IPS-20b (cell line): ENCODE results near the gene GPR143.
A peak's percentile ranks its signal among the peaks of the same experiment; 100 is the strongest.
"Not testable (repeated sequence)": the region's sequence is repeated elsewhere in the genome, so short reads cannot be mapped to it uniquely, and the experiment has no call there.

Source experiments
- H3K27ac ChIP-seq: one replicate; pipeline ENCODE4 v1.5.1; 2013; ENCODE audit warnings: low read length
- H3K27me3 ChIP-seq: 2 replicates; pipeline ENCODE4 v1.6.1; 2013; ENCODE audit warnings: mild to moderate bottlenecking, low read length, inconsistent platforms; ENCODE audit not compliant: insufficient read depth
- H3K36me3 ChIP-seq: 2 replicates; pipeline ENCODE4 v1.6.1; 2013; ENCODE audit warnings: low read depth, mild to moderate bottlenecking, inconsistent platforms, low read length, moderate library complexity; ENCODE audit not compliant: insufficient read depth
- H3K4me1 ChIP-seq: 2 replicates; pipeline ENCODE4 v1.6.1; 2013; ENCODE audit warnings: mild to moderate bottlenecking, control low read depth, inconsistent platforms, low read length, moderate library complexity; ENCODE audit not compliant: insufficient read depth
- H3K4me3 ChIP-seq: 2 replicates; pipeline ENCODE4 v1.5.1; 2013; ENCODE audit warnings: mild to moderate bottlenecking, low read length, inconsistent platforms
- H3K9ac ChIP-seq: 2 replicates; pipeline ENCODE4 v1.6.1; 2013; ENCODE audit warnings: low read depth, mild to moderate bottlenecking, inconsistent platforms, low read length, moderate library complexity
- H3K9me3 ChIP-seq: 2 replicates; pipeline ENCODE4 v1.6.1; 2013; ENCODE audit warnings: mild to moderate bottlenecking, low read depth, low read length, inconsistent platforms; ENCODE audit not compliant: insufficient read depth

GPR143 gene

GRCh38 chrX:9765737-9766097 lies at the start of gene GPR143:
Gene GPR143, minus strand, starts transcription at chrX:9765847. Its CDS starts 30 bp downstream, at chrX:9765817.
- Histone ChIP-seq H3K4me3 (peak within 1 kb of the TSS; percentile 60; the same call in 1 of the 2 replicates), H3K36me3 (no peaks in the 10 kb centered on the region), H3K27me3 (no peaks in the 10 kb centered on the region), H3K9me3 (no peaks in the 10 kb centered on the region), H3K9ac (peak within 1 kb of the TSS; percentile 53), H3K4me1 (peaks cover 4% of the 10 kb centered on the region; the same call in 1 of the 2 replicates), H3K27ac (no peak within 1 kb of the TSS)

GRCh38 chrX:9811086-9811485 lies 45.4 kb upstream of the GPR143 start:
- not testable (repeated sequence) for H3K27ac ChIP-seq, H3K4me1 ChIP-seq, H3K27me3 ChIP-seq

GRCh38 chrX:9809876-9810275 lies 44.2 kb upstream of the GPR143 start:
- not testable (repeated sequence) for H3K4me3 ChIP-seq, H3K27ac ChIP-seq, H3K27me3 ChIP-seq, H3K4me1 ChIP-seq, H3K36me3 ChIP-seq, H3K9ac ChIP-seq, H3K9me3 ChIP-seq

More at GRCh38 chrX:9811086-9811485, 45.4 kb upstream of the GPR143 start:
- H3K4me3 ChIP-seq, H3K36me3 ChIP-seq, H3K9ac ChIP-seq, H3K9me3 ChIP-seq: not testable (repeated sequence)

- Histone ChIP-seq H3K36me3 (no peaks in the 10 kb centered on the region), H3K4me3 (no peak overlapping the region), H3K9ac (no peak overlapping the region; the same call in 1 of the 2 replicates), H3K27ac (no peak overlapping the region), H3K27me3 (no peaks in the 10 kb centered on the region), H3K4me1 (no peaks in the 10 kb centered on the region), H3K9me3 (no peaks in the 10 kb centered on the region)
These were observed 41.9 kb upstream of the GPR143 start for GRCh38 chrX:9807355-9808182.

- no peaks in the 10 kb centered on the region for H3K4me1 ChIP-seq
- no peaks in the 10 kb centered on the region for H3K9me3 ChIP-seq
- no peak overlapping the region for H3K4me3 ChIP-seq
- no peaks in the 10 kb centered on the region for H3K36me3 ChIP-seq
- no peaks in the 10 kb centered on the region for H3K27me3 ChIP-seq
- H3K9ac ChIP-seq, result no peak overlapping the region
- no peak overlapping the region for H3K27ac ChIP-seq
These were observed 40.3 kb upstream of the GPR143 start for GRCh38 chrX:9805956-9806355.

- no peak overlapping the region for H3K4me3 ChIP-seq
- H3K9me3 ChIP-seq, result 0 out of 2 replicates have a peak, but pooled peaks cover 4% of the 10 kb centered on the region
- H3K27ac ChIP-seq, result no peak overlapping the region
These were observed 38.8 kb upstream of the GPR143 start for GRCh38 chrX:9804444-9804843.

GRCh38 chrX:9802737-9803136 lies 37.1 kb upstream of the GPR143 start:
- H3K27ac ChIP-seq, result no peak overlapping the region
- H3K4me3 ChIP-seq, result no peak overlapping the region
- no peaks in the 10 kb centered on the region for H3K36me3 ChIP-seq
- no peaks in the 10 kb centered on the region for H3K27me3 ChIP-seq
- 0 out of 2 replicates have a peak, but pooled peaks cover 4% of the 10 kb centered on the region for H3K9me3 ChIP-seq
- no peak overlapping the region for H3K9ac ChIP-seq
- H3K4me1 ChIP-seq, result peaks cover 4% of the 10 kb centered on the region; the same call in 1 of the 2 replicates

More at GRCh38 chrX:9804444-9804843, 38.8 kb upstream of the GPR143 start:
- H3K27me3 ChIP-seq, result no peaks in the 10 kb centered on the region
- no peaks in the 10 kb centered on the region for H3K4me1 ChIP-seq
- no peak overlapping the region for H3K9ac ChIP-seq
- no peaks in the 10 kb centered on the region for H3K36me3 ChIP-seq

- H3K4me1 ChIP-seq, result peaks cover 10% of the 10 kb centered on the region; the same call in 1 of the 2 replicates
- H3K4me3 ChIP-seq, result no peak overlapping the region
- H3K27ac ChIP-seq, result no peak overlapping the region
- 0 out of 2 replicates have a peak, but pooled peaks cover 4% of the 10 kb centered on the region for H3K9me3 ChIP-seq
- no peaks in the 10 kb centered on the region for H3K36me3 ChIP-seq
- no peaks in the 10 kb centered on the region for H3K27me3 ChIP-seq
- H3K9ac ChIP-seq, result no peak overlapping the region
These were observed 32.0 kb upstream of the GPR143 start for GRCh38 chrX:9797384-9798360.

- Histone ChIP-seq H3K4me1 (peaks cover 28% of the 10 kb centered on the region; the same call in 1 of the 2 replicates), H3K36me3 (no peaks in the 10 kb centered on the region), H3K9me3 (no peaks in the 10 kb centered on the region), H3K27me3 (no peaks in the 10 kb centered on the region), H3K9ac (no peak overlapping the region), H3K4me3 (no peak overlapping the region), H3K27ac (no peak overlapping the region)
These were observed 28.8 kb upstream of the GPR143 start for GRCh38 chrX:9794495-9794894.

GRCh38 chrX:9790866-9791265 lies 25.2 kb upstream of the GPR143 start:
- H3K9me3 ChIP-seq, result no peaks in the 10 kb centered on the region
- no peak overlapping the region for H3K27ac ChIP-seq
- no peak overlapping the region for H3K4me3 ChIP-seq
- no peaks in the 10 kb centered on the region for H3K36me3 ChIP-seq
- peaks cover 6% of the 10 kb centered on the region; the same call in 1 of the 2 replicates for H3K27me3 ChIP-seq
- H3K9ac ChIP-seq, result no peak overlapping the region
- peaks cover 31% of the 10 kb centered on the region; the same call in 1 of the 2 replicates for H3K4me1 ChIP-seq

GRCh38 chrX:9789555-9789954 lies 23.9 kb upstream of the GPR143 start:
- Histone ChIP-seq H3K36me3 (no peaks in the 10 kb centered on the region), H3K4me1 (peaks cover 31% of the 10 kb centered on the region; the same call in 1 of the 2 replicates), H3K9me3 (no peaks in the 10 kb centered on the region), H3K27me3 (peaks cover 12% of the 10 kb centered on the region; the same call in 1 of the 2 replicates), H3K9ac (peak overlapping the region; percentile 69), H3K27ac (peak overlapping the region; percentile 84), H3K4me3 (peak overlapping the region; percentile 79)
